HG03520 (cell line): Measurements from ENCODE around the gene DNAH17.
"Not testable (repeated sequence)": the region's sequence is repeated elsewhere in the genome, so short reads cannot be mapped to it uniquely, and the experiment has no call there.

Experiments used
- ATAC-seq: cut with Tn5 transposase; IDR thresholded peaks from one replicate; pipeline ENCODE4 v1.9.1; 2021; ENCODE audit warnings: mild to moderate bottlenecking, moderate library complexity; ENCODE audit not compliant: unreplicated experiment

Gene DNAH17

DNA sequence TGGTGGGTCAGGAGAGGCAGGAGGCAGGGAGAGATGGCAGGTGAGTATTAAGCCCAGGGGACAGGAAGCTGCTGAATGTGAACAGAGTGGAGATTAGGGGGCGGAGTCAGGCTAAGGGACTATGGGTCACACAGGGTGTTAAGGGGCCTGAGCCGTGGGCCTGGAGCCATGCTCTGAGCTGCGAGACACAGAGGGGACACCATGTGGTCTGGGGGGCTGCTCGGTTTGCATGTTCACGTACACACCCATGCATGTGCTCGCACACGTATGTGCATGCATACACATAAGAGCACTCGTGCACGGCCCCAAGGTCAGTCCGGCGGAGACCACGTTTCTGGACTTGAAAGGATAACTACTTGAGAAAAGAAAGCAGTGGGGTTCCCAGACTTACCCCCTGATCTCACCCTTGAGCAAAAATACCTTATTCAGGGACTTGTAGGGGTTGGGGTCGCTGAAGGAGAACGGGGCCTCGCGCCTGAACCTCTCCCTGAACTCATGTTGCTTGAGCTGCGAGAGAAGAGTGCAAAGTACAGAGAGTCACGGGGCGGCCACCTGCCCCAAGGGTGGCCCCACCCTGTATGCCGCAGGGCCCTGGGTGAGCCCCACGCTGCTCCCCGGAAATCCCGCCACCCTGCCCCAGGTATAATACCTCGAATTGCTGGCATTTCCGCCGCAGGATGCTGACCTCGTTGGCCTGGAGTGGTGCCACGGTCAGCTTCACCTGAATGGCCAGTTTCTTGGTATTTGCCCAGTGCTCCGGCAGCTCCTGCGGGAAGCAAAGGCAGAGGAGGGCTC, 50.8 kb downstream of the DNAH17 start:
- no peak for ATAC-seq

DNA sequence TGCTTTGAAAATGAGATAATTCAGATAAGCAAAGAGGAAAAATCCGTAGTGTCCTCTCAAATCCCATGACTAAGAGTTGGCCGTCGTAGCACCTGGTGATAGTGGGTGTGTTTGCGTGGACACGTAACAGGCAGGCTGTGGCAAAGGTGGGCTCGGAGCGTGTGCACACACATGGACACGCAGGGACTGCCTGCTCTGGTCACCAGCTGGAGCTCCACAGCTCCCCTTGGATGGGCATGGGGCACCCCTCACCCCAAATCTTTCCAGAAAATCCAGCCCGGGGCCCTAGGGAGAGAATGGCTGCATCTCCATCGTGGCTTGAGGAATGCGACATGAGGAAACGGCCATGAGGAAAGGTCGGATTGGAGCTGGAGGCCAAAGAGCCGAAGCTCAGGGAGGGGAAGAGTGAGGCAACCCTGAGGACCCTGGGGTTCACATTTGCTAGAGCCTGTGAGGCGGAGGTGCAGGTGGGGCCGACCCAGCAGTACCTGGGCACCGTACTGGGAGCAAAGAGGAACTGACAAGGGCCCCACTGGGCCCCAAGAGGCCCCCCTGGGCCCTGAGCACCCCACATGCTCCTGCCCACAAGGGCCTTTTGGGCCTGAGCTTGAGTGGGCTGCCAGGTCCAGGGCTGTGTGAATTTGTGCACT, 51.6 kb downstream of the DNAH17 start:
- no peak for ATAC-seq

DNA sequence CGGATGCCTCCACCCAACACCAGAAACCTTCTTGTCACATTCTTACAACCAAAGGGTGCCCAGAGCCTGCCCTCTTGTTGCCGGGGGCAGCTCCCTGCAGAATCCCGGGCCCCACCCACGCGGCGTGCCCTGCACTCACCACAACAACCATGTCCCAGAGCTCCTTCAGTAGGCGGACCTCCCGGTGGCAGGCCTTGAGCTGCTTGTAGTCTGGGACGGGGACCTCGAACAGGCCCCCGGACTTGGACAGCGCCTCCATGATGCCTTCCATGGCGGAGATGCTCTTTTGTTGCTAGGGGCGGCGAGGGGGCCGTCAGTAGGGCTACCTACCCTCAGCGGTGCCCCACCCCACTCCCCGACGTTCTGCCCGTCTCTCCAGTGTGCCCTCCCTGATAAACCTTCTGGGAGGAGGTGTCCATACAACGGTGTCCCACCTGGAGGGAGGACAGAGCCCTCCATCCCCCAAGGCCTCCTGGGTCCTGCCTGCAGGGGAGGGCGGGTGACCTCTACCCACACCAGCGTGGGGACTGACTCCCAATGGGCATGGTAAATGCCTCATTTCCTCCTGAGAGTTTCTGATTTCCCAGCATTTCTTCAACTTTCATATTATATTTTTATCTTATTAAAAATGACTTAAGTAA, 52.2 kb downstream of the DNAH17 start:
- ATAC-seq: no peak

DNA sequence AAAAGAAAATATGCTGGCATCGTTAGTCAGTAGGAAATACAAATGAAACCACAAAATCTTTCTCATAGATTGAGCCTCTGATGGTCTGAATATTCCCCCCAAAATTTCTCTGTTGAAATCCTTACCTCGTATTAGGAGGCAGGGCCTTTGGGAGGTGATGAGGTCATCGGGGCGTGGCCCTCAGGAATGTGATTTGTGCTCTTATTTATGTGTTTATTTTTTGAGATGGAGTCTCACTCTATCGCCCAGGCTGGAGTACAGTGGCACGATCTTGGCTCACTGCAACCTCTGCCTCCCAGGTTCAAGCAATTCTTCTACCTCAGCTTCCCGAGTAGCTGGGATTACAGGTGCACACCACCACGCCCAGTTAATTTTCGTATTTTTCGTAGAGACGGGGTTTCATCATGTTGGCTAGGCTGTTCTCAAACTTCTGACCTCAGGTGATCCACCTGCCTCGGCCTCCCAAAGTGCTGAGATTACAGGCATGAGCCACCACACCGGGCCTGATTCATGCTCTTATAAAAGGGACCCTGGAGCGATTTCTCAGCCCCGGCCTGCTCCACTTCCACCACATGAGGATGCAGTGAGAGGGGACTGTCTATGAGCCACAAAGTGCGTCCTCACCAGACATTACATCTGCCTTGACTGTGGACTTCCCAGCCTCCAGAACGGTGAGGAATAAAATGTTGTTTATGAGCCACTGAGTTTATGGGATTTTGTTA, 53.1 kb downstream of the DNAH17 start:
- no peak for ATAC-seq

DNA sequence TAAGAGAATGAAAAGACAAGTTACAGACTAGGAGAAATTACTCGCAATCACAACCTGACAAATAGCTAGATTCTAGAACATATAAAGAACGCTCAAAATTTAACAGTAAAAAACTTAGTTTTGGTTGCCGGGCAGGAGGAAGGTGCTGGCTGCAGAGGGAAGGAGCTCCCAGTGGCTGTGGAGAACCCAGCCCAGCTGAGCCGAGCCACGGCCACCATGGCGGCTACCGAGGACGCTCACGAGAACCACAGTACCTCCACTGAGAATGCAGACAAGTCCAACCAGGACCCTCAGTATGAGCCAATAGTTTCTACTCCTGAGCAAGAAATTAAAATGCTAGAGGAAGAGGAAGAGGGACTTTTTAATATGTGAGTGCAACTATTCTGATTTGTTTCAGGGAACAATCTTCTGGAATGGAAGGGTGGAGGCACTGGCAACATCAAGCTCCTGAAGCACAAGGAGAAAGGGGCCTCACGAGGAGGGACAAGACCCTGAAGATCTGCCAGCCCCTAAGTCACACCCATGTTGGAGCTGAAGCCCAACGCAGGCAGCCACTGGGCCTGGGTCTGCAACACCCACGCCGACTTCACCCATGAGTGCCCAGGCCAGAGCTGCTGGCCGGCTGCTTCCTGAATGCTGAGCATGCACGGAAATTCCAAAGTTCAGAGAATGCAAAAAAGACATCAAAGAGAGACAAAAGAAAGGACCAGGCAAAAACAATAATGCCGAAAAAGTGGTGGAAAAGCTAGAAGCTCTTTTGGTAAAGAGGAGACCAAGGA, 55.0 kb downstream of the DNAH17 start:
- no peak for ATAC-seq

DNA sequence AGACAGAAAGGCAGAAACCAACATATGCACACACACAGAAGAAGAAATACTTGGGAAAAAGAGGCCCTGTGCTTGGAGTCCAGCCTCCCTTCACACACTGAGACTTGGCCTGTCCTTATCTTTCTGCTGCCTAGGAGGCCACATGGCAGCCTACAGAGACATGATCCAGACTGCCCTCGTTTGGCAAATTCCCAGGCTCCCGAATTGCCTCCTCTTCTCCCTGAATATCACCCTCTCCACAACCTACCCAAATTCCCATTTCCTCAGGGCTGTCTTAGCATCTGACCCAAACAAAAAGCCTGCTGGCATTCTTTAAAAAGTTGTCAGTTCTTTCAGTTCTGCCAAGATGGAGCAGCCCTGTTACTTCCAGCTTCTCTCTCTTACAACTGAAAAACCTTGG, 59.8 kb downstream of the DNAH17 start:
- no peak for ATAC-seq

DNA sequence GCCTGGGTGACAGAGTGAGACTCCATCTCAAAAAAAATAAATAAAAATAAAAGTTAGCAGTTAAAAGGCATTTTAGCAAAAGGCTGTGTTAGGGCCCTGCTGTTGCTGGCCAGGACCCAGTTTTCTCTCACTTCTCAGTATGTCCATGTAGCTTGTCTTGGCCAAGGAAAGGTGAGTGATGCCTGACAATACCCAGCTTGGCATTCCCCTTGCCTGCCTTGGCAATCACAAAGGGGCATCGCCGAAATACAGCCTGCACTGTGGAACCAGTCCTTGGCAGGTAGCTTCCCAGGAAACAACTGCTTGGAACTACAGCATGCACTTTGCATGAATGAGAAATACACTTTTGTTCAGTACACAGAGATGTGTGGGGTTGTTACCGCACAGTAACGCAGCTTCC, 61.7 kb downstream of the DNAH17 start:
- no peak for ATAC-seq

DNA sequence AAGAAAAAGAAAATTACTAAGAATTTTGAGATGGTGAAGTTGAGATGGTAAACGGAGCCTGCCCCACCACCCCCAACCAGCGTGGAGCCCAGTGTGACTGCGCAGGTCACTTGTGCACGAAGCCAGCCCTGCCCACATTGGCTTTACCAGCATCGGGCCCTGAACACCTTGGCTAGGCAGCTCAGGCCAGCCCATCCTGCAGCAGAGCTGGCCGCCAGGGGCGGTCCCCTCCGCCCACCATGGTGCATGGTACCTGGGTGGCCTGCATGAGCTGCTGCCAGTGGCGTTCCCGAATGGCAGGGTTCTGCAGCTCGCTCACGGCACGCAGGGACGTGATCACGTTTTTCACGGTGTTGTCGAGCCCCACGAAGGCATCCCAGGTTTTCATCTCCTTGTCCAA, 62.7 kb downstream of the DNAH17 start:
- ATAC-seq: no peak

DNA sequence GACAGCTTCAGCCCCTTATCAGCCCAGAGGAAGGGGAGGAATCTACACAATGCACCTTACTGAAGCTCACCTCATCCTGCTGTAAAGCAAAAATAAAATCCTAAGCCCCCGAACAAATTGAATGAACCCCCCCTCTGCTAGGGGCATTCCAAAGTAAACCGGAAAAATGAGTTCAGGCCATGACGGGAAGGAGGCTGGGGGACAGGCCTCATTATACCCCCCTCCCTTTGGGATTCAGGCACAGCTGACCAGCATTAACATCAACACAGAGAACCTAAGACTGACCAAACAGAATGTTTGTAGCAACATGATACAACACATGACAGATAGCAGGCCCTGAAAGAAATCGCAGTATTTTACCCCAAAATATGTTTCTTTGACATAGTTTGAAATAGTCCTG, 64.2 kb downstream of the DNAH17 start:
- no peak for ATAC-seq

DNA sequence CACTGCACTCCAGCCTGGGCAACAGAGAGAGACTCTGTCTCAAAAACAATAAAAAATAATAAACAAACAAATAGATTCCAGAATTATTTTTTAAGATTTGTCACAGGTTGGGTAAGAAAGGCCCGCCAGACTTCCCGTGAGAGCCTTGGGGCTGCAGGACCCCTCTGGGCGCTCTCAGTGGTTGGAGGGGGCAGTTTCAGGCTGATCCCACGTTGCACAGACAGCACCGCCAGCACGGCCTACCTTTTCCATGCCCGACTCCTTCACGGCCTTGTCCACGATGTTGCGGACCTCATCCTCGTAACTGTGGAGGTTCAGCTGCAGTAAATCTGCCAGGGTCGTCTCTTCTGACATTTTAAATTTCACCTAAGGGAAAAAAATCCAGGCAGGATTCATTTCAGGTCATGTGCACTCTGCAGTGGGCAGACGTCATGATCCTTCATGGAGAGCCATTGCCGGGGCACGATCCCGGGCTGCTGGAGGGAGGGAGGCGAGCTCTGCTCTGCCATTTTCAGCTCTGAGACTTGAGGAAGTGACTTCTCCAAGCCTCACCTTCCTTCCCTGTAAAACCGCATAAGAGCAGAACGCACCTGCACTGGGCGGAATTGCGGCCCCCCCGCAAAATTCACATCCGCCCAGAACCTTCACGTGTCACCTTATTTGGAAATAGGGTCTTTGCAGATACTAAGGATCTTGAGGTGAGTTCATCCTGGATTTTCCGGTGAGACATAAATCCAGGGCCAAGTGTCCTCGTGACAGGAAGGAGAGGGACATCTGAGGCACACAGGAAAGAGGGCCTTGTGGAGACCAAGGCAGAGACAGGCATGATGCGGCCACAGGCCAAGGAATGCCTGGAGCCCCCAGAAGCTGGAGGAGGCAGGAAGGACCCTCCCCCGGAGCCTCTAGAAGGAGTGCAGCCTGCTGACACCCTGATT, 66.8 kb downstream of the DNAH17 start:
- no peak for ATAC-seq

DNA sequence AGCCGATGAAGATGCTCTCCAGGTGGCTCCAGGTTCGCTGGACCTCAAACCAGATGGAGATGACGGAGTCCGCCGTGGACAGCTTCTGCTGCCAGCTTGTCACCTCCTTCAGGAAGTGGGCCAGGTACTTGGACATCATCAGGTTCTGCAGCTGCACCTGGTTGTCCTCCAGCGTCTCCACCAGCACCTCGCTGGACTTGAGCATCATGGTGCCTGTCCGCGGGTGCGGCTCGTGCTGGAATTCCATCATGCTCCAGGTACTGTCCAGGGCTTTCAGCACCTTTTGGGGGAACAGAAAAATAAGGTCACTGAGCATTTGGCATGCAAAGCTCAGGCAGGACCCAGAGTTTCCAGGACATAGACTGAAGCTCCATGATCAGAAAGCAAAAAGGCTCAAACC, 69.7 kb downstream of the DNAH17 start:
- no peak for ATAC-seq

DNA sequence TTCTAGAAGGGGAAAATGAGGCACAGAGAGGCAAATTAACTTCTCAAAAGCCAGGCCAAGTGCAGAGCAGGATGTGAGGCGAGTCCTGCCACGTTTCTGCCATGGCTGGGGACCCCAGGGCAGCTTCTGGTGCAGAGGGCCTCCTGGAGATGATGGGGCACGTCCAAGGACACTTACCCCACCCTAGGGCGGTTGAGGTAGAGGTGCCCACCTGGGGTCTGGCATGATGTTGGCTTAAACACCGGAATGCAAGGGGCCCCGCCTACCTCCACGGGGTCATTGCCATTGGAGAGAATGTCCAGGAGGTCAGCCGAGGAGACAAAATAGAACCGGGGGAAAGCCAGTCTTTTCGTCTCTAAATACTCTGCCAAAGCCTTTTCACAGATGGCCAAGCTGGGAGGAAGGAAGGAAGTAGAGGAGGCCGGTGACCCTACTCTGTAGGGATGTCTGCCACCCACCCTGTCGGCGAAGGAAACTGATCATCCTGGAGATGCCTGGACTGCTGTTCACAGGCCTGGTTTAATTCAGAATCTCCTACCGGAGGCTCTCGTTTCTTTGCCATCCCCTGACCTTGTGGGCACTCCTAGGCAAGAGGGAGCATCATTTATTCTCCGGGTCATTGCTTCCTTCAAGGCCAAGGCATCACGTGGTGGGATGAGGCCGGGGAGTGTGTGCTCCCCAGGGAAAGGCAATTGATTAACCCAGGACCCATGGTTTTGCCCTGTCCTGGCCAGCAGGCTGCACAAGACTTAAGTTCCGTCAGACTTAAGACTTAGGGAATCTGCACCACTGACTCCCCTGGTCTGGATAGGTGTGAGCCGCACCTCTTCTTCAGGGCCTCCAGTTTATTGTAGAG, 70.5 kb downstream of the DNAH17 start:
- no peak for ATAC-seq

DNA sequence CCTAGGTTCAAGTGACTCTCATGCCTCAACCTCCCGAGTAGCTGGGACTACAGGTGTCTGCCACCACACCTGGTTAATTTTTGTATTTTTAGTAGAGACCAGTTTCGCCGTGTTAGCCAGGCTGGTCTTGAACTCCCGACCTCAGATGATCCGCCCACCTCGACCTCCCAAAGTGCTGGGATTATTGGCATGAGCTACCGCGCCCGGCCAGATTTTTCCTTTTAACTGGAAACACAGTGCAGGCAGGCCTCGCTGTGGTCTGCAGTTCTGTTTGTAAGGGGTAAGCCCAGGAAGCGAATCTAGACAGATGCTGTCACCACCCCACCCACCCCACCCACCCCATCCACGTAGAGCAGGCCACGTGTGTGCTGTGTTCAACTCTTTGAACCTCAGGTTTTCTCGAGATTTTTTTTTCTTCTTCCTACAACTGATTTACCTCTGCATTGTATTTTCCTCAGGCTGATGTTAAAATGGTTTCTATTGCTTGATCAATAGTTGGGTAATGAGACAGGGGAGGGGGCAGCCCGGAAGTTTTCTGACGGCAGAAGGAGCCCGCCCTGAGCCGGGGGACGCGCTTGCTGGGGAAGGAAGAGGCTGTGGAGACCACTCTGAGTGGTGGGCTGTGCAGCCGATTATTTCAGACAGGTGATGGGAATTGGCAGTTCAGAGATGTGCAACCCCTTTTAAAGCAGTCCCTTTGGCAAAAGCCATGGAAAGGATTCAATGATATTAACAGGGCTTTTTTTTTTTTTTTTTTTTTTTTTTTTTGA, 72.9 kb downstream of the DNAH17 start:
- no peak for ATAC-seq

DNA sequence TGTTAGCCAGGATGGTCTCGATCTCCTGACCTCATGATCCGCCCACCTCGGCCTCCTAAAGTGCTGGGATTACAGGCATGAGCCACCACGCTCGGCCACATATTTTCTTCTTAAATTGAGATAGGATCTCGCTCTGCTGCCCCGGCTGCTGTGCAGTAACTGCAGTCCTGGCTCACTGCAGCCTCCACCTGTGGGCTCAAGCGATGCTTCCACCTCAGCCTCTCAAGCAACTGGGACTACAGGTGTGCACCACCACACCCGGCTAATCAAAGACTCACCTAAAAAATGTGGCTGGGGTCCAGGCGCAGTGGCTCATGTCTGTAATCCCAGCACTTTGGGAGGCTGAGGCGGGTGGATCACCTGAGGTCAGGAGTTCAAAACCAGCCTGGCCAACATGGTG, 73.8 kb downstream of the DNAH17 start:
- not testable (repeated sequence) for ATAC-seq

DNA sequence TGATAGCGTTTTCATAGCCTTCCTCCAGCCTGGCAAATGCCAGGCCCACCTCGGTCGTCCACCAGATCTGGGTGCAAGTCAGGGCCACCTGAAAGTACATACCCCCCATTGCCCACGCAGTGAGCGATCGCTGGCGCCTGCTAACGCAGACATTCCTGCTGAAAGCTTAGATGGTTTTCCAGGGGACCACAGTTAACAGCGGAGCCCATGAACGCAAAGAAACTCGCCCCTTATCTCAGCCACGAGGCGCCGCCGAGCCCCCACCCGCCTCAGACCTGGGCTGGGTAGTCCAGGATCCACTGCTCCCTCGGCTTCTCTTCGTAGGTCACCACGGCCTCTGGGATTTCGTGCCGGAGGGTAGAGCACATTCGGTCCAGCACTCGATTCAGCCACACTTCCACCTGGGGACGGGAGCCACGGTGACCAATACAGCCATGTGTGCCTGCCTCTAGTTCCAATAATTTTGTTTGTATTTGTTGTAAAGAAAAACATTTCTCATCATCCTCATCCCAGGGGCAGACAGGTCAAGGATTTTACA, 74.5 kb downstream of the DNAH17 start:
- no peak for ATAC-seq

DNA sequence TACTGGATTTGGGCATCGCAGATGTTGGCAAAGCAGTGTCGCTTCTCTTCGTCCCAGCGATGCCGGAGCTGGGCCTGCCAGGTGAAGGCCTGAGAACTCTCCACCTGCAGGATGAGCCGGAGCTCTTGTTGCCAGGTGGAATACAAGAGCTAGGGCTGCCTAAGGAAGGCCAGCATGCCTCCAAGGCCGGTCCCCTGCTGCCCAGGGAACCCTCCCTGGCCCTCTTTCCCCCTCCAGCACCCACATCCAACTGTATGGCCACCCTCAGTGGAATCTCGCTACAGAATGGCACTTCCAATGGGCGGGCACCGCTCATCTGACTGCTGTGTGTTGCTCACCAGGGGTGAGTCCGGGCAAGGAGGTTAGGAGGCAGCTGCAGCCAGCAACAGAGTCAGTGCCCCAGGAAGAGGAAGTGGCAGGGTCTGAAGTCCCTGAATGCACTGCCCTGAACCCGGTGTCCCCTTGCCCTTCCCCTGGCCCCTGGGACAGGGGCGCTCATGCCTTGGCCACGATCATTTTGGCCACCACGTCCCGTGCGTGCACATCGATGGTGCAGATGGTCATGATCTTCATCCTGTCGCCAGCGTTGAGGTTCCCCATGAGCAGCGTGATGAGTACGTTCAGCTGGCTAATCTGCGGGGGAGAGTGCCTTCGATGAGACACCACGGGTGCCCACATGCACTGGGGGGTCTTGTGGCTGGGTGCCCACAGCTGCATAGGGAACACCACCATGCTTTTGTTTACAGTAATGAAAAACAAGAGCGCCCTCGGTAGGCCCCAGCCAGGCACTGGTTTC, 75.8 kb downstream of the DNAH17 start:
- no peak for ATAC-seq

DNA sequence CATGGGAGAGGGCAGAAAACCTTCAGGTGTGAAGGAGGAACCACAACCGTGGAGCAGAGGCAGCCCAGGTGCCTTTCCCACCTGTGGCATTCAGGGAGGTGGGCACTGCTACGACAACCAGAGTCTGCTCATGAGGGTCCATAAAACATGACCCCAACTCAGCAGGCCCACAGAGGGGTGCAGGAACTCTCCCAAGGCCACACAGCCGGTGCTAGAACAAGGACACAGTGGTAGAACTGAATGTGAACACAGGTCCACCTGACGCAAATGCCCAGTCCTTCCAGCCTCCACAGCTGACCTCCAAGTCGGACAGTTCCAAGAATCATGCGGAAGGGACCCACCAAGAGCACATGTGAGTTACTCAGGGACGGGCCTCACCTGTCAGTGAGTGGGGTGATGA, 76.4 kb downstream of the DNAH17 start:
- no peak for ATAC-seq
